GM18517 (cell line): ENCODE data around the gene ELL.

Experiments
- ATAC-seq: cut with Tn5 transposase; IDR thresholded peaks from one replicate; pipeline ENCODE4 v1.9.1; 2021; ENCODE audit warnings: mild to moderate bottlenecking, moderate library complexity; ENCODE audit not compliant: unreplicated experiment

Gene ELL

GRCh38 chr19:18473003-18473705 is 48.7 kb downstream of the ELL start:
- no peak for ATAC-seq

DNA sequence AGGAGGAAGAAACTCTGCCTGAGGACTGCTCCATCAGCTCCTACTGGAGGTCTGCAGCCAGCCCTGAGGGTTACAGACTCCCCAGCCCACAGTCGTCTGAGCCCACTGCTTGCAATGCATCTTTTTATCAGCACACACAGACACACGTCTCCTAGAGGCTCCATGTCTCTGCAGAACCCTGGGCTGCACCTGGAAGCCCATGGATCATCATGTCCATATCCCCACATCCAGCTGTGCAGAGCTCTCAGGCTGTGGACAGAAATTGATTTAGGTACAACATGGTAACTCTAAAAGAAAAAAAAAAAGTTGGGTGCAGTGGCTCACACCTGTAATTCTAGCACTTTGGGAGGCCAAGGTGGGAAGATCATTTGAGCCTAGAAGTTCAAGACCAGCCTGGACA is 51.1 kb downstream of the ELL start:
- no peak for ATAC-seq

DNA sequence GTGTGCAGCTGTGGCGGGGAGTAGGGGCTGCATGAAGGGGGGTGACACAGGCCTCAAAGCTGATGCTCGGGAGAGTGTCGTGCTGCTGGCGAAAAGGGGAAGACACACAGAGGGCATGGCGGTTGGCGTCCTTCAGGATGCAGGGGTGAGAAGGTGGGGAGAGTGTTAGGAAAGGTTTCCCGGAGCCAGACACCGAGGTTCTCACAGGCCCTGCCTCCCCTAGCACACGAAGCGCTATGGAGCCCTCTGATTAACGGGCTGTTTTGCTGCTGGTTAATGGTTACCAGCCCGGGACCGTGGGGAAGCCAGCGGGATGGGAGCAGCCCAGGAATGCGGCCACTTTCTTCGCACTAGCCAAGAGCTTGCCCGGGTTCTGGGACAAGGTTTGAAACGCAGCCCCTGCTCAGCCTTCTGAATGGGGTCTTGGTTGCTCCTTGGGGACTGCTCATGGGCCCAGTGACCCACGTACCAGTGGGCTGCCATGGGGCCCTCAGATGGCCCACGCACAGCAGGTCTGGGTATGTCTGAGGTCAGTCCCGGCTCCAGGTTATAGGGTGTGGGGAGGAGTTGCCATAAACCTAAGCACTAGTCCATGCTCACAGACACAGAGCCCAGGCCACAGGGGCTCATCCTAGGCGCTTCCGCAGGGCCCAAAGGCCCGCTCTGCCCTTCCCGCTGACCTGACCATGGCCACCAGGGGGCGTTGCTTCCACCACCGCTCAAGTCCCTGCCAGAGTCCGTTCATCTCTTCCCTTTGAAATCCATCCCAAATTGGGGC is 52.6 kb downstream of the ELL start:
- ATAC-seq = no peak

DNA sequence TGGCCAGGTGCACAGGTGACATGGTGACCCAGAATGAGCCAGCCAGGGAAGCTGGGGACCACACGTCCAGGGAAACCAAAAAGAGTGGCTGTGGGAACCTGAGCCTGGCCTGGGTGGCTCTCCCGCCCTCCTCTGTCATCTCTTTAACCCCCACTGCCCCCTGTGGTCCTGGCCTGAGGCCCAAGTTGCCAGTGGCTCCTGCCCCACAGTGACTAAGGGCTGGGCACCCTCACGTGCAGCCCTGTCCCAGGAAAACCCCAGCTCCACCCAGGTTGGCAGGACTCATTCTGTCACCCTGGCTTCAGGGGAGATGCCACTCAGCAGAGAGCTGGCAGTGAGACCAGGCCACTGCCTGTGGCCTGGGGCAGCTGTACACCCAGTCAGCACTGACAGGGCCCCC is 53.4 kb downstream of the ELL start:
- no peak for ATAC-seq

DNA sequence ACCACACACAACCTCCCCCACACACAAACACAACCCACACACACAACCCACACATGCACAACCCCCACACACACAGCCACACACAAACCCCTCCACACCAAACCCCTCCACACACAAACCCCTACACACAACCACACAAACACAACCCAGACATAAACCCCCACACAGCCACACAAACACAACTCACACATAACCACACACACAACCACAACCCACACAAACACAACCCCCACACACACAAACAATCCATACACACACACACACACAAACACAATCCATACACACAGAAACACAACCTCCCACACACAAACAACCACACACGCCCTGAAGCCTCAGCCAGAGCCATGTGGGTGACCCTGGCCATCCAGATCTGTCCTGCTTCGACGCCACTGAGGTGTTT is 53.9 kb downstream of the ELL start:
- ATAC-seq = no peak

GRCh38 chr19:18466354-18466753 is 55.5 kb downstream of the ELL start:
- ATAC-seq = no peak

GRCh38 chr19:18465964-18466339 is 55.9 kb downstream of the ELL start:
- no peak for ATAC-seq

GRCh38 chr19:18465214-18465963 is 56.5 kb downstream of the ELL start:
- ATAC-seq = no peak

GRCh38 chr19:18464646-18465045 is 57.2 kb downstream of the ELL start:
- no peak for ATAC-seq

GRCh38 chr19:18461471-18461870 is 60.4 kb downstream of the ELL start:
- ATAC-seq = no peak

- no peak for ATAC-seq
These were observed 61.0 kb downstream of the ELL start for GRCh38 chr19:18460900-18461299.

DNA sequence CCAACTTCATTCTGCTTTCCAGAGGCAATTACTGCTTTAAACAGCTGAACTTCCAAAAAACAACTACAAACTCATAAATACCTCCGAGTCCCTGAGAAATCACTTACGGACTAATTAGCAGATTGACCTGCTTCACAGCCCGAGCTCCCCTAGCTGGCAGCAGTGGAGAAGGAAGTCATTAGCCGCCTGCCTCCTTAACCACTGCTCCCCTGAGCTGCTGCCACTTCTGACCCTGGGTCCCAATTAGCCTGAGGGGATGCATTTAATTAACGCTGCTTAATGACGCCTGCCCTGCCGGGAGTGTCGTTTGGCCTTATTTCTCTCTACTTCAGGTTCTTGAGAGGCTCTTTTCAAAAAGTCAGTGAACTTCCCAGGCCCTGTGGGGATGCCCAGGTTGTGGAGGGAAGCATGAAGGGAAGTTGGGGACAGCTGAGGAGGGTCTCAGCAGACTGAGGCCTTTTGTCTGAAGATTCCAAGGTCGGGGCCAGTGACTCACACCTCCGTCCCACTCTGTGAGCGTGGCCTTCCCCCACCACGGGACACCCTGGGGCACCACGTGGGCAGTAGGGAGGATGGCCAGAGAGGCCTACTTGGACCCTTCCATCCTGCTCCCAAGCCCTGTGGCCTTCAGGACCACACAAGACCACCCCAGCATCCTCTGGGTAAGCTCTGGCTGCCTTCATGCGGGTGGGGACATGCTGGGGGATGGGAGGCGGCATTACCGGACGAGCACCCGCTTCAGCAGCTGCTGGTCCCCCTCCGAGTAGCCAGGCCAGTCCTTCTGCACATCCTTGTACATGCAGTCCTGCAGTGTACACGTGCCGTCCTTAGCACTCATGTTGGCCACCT is 64.2 kb downstream of the ELL start:
- ATAC-seq = no peak

GRCh38 chr19:18456974-18457373 is 64.9 kb downstream of the ELL start:
- ATAC-seq = no peak

DNA sequence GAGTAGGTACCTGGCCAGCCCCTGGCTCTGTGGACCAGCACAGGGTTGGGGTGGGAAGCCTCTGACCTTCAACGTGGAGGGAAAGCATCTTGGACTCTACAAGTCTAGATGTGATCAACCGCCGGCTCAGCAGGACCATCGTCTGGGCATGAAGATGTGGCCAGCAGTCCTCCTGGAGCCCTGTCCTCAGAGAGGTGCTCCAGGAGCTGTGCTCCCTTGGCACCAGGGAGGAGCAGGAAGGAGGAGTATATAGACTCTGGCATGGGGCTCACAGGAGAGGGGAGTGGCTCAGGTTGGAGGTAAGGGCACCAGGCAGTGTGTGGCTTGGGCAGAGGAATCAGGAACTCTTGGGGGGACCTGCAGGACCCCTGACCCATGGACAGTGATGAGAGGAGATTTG is 65.6 kb downstream of the ELL start:
- ATAC-seq = no peak

GRCh38 chr19:18453269-18454024 is 68.4 kb downstream of the ELL start:
- no peak for ATAC-seq

- no peak for ATAC-seq
These were observed 69.5 kb downstream of the ELL start for GRCh38 chr19:18452386-18452785.

GRCh38 chr19:18450931-18451836 is 70.7 kb downstream of the ELL start:
- ATAC-seq = no peak

DNA sequence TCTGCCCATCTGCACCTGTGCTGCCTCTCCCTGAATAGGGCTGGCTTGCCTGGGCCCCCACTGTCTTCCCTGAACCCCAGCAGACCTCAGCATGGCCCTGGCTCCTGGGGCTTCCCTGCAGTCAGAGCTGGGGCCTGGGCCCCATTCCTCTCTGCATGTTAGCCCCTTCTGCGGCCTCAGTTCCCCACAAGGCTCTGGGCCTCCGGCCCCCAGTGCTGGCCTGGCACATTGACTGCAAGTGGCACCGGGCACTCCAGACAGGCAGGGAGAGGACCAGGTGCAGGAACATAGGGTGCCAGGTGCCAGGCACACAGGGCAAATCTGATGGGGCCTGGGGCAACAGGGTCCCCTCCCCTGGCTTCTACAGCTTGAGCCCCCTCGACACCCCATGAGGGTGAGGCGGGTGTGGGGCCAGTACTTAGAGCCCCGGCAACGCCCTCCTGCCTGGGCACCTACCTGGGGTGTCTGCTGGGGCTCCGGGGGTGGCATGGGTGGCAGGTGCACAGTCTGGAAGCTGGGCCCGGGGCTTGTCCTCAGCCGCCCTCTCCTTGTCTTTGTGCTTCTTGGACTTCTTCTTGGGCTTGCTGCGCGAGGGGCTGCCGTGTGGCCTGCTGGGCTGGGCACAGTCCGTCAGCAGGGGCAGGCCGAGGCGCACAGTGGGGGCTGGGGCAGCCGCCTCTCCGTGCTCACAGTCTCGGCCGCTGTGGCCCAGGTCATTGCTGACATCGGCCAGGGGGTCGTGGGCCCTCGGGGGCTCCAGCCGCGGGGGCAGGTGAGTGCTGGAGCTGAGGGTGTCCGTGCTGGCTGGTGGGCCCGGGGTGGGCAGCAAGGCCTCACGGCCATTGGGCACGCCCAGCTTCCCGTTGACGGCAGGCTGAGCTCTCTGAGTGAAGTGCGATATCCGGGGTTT is 71.6 kb downstream of the ELL start:
- no peak for ATAC-seq
